Bronchial epithelial cell (primary cell): ENCODE data around the gene PRKCE. TPM values are rescaled to one million over a fixed set of nuclear protein-coding genes. Genes with fewer than 3 reads are reported as not detected.

Source experiments
- DNase-seq: peaks from one replicate; pipeline ENCODE4 v3.0.0-alpha.2; 2010; ENCODE audit warnings: low read depth
- FAIRE-seq: peaks from 2 replicates; lab custom pipeline; 2011; peaks lifted over from hg19 to GRCh38; lab: Jason Lieb, UNC
- H3K27me3 ChIP-seq: 2 replicates; pipeline ENCODE4 v1.5.1; 2011; ENCODE audit warnings: low read length; ENCODE audit not compliant: control insufficient read depth, insufficient read depth
- H3K36me3 ChIP-seq: 2 replicates; pipeline ENCODE4 v1.5.1; 2011; ENCODE audit warnings: low read length; ENCODE audit not compliant: control insufficient read depth, insufficient read depth
- H3K4me3 ChIP-seq: 2 replicates; pipeline ENCODE4 v1.5.1; 2011; ENCODE audit warnings: mild to moderate bottlenecking, low read depth, low read length, control low read depth
- CTCF ChIP-seq: IDR thresholded peaks from 2 replicates; pipeline ENCODE4 v1.5.1; 2011; ENCODE audit warnings: mild to moderate bottlenecking, moderate library complexity, low read length, control low read depth, inconsistent platforms; ENCODE audit not compliant: insufficient read depth, severe bottlenecking
- total RNA-seq: library from RNA; depleted of rRNA; stranded (reverse); fragments of >200 nt; gene quantifications from 2 replicates; pipeline ENCODE4 v1.2.1, GENCODE V29; 2014

The PRKCE gene
- total RNA-seq, 1 donor from 2014 or later, result 6.3 TPM

GRCh38 chr2:45754131-45755010 lies 102.9 kb downstream of the PRKCE start:
- no peak for FAIRE-seq
- TF ChIP-seq CTCF, result no peak
- Histone ChIP-seq H3K4me3 (no peak overlapping the region), H3K27me3 (no peaks in the 10 kb centered on the region), H3K36me3 (no peaks in the 10 kb centered on the region)
- no peak for DNase-seq

GRCh38 chr2:45755585-45756335 lies 104.3 kb downstream of the PRKCE start:
- no peaks in the 10 kb centered on the region for H3K27me3 ChIP-seq
- FAIRE-seq (no peak), DNase-seq (no peak)
- H3K36me3 ChIP-seq, result no peaks in the 10 kb centered on the region
- no peak overlapping the region for H3K4me3 ChIP-seq
- no peak for TF ChIP-seq CTCF

- no peak for FAIRE-seq
- Histone ChIP-seq H3K36me3 (no peaks in the 10 kb centered on the region), H3K27me3 (no peaks in the 10 kb centered on the region), H3K4me3 (no peak overlapping the region)
- TF ChIP-seq CTCF, result no peak
- DNase-seq, result no peak
These were observed 106.5 kb downstream of the PRKCE start for GRCh38 chr2:45758018-45758417.

- Histone ChIP-seq H3K4me3 (no peak overlapping the region), H3K27me3 (no peaks in the 10 kb centered on the region), H3K36me3 (no peaks in the 10 kb centered on the region)
- no peak for TF ChIP-seq CTCF
- no peak for FAIRE-seq
- DNase-seq, result no peak
These were observed 107.9 kb downstream of the PRKCE start for GRCh38 chr2:45759310-45759851.

GRCh38 chr2:45761635-45762034 lies 110.2 kb downstream of the PRKCE start:
- H3K36me3 ChIP-seq, result no peaks in the 10 kb centered on the region
- DNase-seq (no peak), FAIRE-seq (no peak)
- H3K4me3 ChIP-seq, result no peak overlapping the region
- no peaks in the 10 kb centered on the region for H3K27me3 ChIP-seq
- TF ChIP-seq CTCF, result no peak
